ENCODE measurements around the gene GULP1.

- TF ChIP-seq, protein P1, sequence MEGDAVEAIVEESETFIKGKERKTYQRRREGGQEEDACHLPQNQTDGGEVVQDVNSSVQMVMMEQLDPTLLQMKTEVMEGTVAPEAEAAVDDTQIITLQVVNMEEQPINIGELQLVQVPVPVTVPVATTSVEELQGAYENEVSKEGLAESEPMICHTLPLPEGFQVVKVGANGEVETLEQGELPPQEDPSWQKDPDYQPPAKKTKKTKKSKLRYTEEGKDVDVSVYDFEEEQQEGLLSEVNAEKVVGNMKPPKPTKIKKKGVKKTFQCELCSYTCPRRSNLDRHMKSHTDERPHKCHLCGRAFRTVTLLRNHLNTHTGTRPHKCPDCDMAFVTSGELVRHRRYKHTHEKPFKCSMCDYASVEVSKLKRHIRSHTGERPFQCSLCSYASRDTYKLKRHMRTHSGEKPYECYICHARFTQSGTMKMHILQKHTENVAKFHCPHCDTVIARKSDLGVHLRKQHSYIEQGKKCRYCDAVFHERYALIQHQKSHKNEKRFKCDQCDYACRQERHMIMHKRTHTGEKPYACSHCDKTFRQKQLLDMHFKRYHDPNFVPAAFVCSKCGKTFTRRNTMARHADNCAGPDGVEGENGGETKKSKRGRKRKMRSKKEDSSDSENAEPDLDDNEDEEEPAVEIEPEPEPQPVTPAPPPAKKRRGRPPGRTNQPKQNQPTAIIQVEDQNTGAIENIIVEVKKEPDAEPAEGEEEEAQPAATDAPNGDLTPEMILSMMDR (conservative IDR thresholded peaks at IDR 0.05): no peak
- TF ChIP-seq ZFX (IDR thresholded peaks at IDR 0.05): no peak
These were observed 280.9 kb downstream of the GULP1 start for GRCh38 chr2:188572592-188572991.
